ENCODE results near the gene HOXB4.

Gene HOXB4

DNA sequence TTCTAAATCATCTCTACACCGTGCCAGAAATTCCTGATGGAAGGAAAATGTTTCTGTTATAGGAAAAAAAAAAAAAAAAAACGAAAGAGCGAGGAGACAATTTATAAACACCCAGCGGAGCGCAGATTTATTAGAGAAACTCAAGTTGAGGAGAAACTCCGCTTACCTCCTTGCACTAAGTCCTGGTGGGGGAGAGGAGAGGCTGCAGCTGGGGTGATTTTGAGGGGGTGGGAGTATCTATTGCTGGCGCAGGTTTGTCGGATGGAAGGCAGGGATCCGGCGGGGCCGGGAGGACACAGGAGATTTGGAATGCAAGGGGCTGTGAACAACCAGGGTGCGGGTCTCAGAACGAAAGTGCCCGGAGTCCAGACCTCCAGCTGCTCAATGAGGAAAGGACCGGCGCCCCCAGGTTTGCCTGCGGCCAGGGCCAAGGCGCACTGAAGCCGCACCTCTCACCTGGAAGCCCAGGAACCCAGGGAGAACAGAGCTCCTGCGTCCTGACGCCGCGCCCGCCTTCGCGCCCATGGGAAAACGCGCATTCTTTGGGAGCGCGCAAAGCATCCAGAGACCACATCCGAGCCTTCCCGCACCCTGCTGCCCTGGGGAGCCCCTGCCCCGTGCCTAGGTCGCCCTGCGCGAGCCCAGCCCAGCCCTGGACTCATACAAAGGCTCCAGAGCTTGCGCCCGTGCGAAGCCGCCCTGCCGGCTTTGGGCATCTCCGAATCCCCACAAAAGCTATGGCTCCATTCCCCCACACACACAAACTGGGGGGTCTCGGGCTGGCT, 39.5 kb upstream of the HOXB4 start:
- H3K27ac ChIP-seq, result no peak overlapping the region
- TF ChIP-seq, protein P1, sequence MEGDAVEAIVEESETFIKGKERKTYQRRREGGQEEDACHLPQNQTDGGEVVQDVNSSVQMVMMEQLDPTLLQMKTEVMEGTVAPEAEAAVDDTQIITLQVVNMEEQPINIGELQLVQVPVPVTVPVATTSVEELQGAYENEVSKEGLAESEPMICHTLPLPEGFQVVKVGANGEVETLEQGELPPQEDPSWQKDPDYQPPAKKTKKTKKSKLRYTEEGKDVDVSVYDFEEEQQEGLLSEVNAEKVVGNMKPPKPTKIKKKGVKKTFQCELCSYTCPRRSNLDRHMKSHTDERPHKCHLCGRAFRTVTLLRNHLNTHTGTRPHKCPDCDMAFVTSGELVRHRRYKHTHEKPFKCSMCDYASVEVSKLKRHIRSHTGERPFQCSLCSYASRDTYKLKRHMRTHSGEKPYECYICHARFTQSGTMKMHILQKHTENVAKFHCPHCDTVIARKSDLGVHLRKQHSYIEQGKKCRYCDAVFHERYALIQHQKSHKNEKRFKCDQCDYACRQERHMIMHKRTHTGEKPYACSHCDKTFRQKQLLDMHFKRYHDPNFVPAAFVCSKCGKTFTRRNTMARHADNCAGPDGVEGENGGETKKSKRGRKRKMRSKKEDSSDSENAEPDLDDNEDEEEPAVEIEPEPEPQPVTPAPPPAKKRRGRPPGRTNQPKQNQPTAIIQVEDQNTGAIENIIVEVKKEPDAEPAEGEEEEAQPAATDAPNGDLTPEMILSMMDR (conservative IDR thresholded peaks at IDR 0.05), result no peak

DNA sequence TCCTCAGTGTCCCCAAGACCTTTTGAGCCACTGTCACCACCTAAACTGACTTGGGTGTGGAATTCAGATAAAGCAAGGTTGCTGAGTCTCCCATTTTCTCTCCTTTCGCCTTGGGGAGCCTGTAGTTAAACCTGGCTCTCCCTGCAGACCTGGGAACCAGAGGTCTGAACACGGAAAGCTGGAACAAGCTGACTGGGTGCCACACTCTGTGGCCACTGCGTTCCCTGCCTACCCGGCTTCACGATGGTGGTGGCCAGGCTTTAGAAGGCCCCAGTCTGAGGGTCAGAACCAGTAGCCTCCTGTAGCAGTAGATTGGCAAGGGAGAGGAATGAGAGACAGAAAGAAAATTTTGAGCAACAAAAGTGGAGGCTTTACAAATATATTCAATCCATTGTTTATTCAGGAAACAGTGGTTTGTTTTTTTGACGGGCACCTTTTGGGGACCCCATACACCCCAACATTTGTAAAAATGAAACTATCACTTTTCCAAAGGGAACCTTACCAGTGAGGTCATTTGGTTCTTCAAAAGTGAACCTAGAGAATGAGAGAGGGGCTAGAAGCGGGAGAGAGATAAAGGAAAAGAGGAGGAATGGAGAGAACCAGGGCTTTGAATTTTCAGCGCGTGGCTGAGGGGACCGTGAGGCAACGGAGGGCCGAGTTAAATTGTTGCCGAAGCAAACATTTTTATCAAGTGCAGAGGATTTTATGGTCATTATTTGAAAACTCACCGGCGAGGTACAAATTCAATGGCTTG, 38.7 kb upstream of the HOXB4 start:
- TF ChIP-seq, protein P1 (conservative IDR thresholded peaks at IDR 0.05), result no peak

DNA sequence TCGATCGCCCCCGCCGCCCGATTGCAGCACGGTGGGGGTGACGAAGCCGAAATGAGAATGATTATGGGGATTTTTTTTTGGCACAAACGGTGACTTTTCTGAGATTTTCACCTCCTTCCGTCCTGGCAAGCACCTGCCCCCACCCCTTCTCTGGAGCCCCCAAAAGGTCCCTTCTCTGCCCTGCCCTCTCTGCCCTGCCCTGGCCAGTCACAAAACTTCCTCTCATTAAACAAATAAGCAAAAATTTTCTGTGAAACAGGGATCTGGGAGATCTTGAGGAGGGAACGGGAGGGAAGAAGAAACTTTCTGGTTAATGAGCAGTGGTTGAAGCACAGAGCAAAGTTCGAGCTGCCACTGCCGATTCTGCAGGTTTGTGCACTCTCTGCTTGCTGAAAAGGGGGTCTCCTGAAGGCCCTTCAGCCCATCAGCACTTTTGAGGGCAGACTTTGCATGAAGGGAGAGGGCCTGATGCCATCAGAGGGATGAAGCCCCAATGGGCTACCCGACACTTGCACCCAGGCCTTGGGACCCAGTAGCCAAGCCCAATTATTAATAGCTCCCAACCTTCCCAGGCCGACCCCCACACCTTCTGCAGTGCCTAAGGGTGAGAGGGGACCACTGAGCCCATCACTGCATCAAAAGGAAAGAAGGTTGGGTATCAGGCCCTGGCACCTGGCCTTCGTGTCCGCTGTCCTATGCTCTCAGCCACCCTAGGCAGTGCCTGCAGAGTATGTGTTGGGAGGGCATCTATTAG, 38.0 kb upstream of the HOXB4 start:
- no peak overlapping the region for H3K27ac ChIP-seq
- TF ChIP-seq, protein P1 (conservative IDR thresholded peaks at IDR 0.05), result no peak

More for the DNA sequence above, 38.7 kb upstream of the HOXB4 start:
- no peak overlapping the region for H3K27ac ChIP-seq

DNA sequence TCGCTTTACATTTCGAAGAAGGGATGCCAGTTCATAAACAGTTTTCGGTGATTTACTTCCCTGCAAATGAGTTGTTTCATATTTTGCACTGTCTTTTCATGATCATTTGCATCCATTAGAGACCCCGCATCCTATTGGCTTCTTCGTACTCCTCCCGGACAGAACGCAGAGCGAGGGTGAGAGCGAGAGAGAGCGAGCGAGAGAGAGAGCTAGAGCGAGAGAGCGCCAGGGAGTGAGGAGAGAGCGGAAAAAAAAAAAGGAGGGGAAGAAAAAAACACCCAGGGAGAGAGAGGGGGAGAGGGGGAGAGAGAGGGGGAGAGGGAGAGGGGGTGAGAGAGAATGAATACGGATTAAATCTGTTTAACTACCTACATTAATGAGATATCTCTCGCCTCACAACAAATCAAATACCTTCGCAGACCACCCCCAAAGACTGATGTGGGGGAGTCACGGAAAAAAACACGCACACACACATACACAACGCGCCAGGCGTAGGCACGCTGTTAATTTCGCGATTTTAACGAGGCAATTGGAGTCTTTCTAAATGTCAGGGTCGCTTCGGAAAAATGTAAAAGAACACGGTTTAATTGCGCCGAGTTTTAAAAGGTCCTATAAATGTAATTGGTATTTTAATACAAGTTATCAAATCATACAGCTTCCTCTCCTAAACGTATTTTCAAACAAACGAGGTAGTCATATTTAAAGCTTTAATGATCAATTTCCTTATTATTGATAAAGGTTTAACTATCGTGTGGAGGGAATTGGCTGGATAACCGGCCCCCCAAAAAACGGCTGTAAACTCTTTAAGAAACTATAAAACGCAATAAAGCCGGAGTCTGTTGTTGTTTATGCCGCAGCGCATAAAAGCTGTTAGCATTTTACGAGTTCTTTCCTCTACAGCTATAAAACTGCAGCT, 37.2 kb upstream of the HOXB4 start, which contains the start of gene HOXB8:
HOXB8 (minus strand) TSS at position 246 of the 916 bp plus-strand sequence. CDS start 588 bp downstream, outside the sequence.
- TF ChIP-seq, protein P1 (conservative IDR thresholded peaks at IDR 0.05), result no peak

DNA sequence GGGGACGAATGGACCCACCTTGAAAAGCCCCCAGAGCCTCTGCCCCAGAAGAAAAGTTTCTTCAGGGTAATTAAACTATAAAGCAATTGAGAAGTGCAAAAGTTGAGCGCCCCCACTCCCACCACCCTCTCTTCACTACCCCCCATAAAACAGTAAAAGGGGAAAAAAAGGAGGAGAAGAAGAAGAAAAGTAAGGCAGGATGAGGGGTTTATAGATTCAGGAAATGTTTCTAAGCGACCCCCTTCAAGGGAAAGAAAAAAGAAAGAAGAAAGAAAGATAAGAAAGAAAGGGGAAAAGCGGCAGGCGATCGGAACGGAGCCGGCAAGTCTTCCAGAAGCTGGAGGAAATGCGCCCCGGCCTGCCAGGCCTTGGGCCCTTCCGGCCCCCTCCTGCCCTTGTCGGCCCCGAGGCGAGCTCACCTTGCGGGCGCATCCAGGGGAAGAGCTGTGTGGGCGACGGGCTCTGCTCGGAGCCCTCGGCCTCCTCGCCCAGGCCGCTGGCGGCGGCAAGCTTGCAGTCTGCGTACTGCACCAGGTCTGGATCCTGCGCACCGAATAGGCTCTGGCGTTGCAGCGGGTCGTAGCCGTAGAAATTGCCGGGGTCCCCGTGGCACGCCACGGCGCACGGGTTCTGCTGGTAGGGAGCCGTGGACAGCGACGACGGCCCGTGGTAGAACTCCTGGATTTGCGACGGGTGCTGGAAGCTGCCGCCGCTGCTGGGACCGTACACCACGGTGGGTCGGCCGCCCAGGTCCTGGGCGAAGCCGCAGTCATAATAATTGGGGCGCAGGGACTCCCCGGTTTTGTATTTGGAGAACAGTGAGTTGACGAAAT, 35.9 kb upstream of the HOXB4 start:
- H3K27ac ChIP-seq, result no peak overlapping the region
- TF ChIP-seq, protein P1 (conservative IDR thresholded peaks at IDR 0.05), result no peak

More for the DNA sequence above, 37.2 kb upstream of the HOXB4 start, which contains the start of gene HOXB8:
- H3K27ac ChIP-seq, result no peak within 1 kb of the TSS
